Nephron (organoid): ENCODE measurements around the gene ANKS4B.
A peak's percentile ranks its signal among the peaks of the same experiment; 100 is the strongest.
"Not testable (repeated sequence)": the region's sequence is repeated elsewhere in the genome, so short reads cannot be mapped to it uniquely, and the experiment has no call there.

Experiments
- H3K27ac Mint-ChIP-seq, 3 experiments: 2 replicates each; pipeline ENCODE4 v1.8.0; 2020; ENCODE audit warnings: mixed read lengths in 3 of 3, mild to moderate bottlenecking in 2 of 3, moderate library complexity in 1 of 3
- H3K27me3 Mint-ChIP-seq: 2 replicates; pipeline ENCODE4 v1.8.0; 2021; ENCODE audit warnings: low read depth, mild to moderate bottlenecking, moderate library complexity, mixed read lengths
- H3K36me3 Mint-ChIP-seq: 2 replicates; pipeline ENCODE4 v1.8.0; 2020; ENCODE audit warnings: low read depth, mixed read lengths
- H3K4me1 Mint-ChIP-seq: 2 replicates; pipeline ENCODE4 v1.8.0; 2020; ENCODE audit warnings: mixed read lengths
- H3K4me3 Mint-ChIP-seq, 3 experiments: 2 replicates each; pipeline ENCODE4 v1.8.0; 2020; ENCODE audit warnings: mild to moderate bottlenecking in 3 of 3, mixed read lengths in 3 of 3, moderate library complexity in 2 of 3
- H3K9me3 Mint-ChIP-seq: 2 replicates; pipeline ENCODE4 v1.8.0; 2020; ENCODE audit warnings: mixed read lengths
- TF ChIP-seq, protein P1 (sequence below), 3 experiments: fragments of 200-600 bp; sonication (generic); IDR thresholded peaks; one replicate each; pipeline ENCODE4 v1.5.0; 2021; ENCODE audit warnings: antibody characterized with exemption in 3 of 3; ENCODE audit not compliant: unreplicated experiment in 3 of 3

ANKS4B gene

DNA sequence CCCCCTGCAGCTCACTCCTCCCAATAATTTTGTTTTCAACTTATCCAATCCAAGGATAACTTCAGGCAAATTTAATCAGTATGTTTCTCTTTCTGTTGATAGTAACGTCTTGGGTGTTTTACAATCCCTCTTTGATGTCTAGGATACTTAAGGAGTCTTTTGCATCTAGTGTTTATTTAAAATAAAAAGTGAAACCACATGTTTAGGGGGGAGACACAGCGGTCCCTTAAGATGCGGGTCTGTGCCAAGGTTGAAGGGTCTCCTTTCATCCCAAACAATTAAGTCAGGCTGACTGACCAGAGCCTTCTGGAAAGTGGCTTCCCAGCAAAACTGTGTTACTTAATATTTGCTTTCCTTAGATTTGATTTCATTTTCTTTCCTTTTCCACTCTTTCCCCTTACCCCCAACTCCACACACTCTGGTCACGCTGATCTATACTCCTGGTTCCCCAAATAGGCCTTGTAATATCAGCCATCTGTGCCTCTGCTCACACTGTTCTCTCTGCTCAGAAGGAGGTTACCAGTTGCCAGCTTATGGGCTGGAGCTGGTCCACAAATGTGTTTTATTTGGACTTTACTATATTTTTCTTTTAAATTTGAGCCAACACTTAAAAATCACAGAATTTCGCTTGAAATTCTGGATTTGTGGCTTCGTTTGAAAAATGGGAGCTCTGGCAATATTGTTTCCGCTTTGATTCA, 11.2 kb downstream of the ANKS4B start:
- Mint-ChIP-seq H3K36me3 (no peaks in the 10 kb centered on the region), H3K27me3 (no peaks in the 10 kb centered on the region), H3K9me3 (no peaks in the 10 kb centered on the region), H3K27ac (peak overlapping the region in 2 of 3 experiments; percentile 4 to 29), H3K4me1 (peaks cover 18% of the 10 kb centered on the region), H3K4me3 (no peak overlapping the region)
- TF ChIP-seq, protein P1, sequence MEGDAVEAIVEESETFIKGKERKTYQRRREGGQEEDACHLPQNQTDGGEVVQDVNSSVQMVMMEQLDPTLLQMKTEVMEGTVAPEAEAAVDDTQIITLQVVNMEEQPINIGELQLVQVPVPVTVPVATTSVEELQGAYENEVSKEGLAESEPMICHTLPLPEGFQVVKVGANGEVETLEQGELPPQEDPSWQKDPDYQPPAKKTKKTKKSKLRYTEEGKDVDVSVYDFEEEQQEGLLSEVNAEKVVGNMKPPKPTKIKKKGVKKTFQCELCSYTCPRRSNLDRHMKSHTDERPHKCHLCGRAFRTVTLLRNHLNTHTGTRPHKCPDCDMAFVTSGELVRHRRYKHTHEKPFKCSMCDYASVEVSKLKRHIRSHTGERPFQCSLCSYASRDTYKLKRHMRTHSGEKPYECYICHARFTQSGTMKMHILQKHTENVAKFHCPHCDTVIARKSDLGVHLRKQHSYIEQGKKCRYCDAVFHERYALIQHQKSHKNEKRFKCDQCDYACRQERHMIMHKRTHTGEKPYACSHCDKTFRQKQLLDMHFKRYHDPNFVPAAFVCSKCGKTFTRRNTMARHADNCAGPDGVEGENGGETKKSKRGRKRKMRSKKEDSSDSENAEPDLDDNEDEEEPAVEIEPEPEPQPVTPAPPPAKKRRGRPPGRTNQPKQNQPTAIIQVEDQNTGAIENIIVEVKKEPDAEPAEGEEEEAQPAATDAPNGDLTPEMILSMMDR (IDR thresholded peaks at IDR 0.05; ENCODE audit: unreplicated experiment in 3 of 3), result no peak

DNA sequence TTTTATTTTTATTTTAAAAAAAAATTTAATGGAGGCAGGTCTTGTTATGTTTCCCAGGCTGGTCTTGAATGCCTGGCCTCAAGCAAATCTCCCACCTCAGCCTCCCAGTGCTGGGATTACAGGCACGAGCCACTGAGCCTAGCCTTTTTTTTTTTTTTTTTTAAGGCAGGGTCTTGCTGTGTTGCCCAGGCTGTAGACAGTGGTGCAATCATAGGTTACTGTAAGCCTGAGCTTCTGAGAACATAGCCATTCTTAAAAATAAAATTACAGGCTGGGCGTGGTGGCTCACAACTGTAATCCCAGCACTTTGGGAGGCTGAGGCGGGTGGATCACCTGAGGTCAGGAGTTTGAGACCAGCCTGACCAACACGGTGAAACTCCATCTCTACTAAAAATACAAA, 14.7 kb downstream of the ANKS4B start:
- not testable (repeated sequence) for H3K27ac Mint-ChIP-seq, H3K27me3 Mint-ChIP-seq, H3K4me3 Mint-ChIP-seq, H3K9me3 Mint-ChIP-seq, H3K36me3 Mint-ChIP-seq
- H3K4me1 Mint-ChIP-seq, result peaks cover 10% of the 10 kb centered on the region

DNA sequence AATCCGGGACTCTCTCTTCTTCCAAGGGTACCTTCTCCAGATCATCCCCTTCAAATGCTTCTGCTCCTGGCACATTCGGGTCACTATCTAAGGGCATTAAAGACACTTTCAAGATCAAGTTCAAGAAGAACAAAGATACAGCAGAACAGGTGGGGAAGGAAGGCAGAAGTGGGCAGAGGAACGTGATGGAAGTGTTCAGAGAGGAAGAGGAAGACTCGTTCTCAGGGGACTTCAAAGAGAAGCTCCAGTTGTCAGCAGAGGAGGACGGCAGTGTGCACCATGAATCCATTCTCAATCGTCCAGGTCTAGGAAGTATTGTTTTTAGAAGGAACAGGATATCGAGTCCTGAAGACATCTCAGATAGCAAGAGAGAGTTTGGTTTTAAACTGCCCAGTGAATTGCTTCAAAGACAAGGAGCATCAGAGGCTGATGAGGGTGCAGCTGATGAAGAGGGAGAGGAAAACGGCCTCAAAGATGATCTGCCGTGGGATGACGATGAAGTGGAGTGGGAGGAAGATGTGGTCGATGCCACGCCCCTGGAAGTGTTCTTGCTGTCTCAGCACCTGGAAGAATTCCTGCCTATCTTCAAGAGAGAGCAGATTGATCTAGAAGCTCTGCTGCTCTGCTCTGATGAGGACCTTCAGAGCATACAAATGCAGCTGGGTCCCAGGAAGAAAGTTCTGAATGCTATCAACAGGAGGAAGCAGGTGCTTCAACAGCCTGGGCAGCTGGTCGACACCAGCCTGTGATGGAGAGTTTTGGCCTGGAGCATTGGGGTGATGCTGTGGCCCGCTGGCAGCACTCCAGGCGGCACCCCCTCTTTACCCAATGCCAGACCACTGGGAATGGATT, 16.8 kb downstream of the ANKS4B start:
- H3K27me3 Mint-ChIP-seq, result no peaks in the 10 kb centered on the region
- H3K4me1 Mint-ChIP-seq, result no peaks in the 10 kb centered on the region
- H3K4me3 Mint-ChIP-seq, result no peak overlapping the region
- TF ChIP-seq, protein P1 (IDR thresholded peaks at IDR 0.05; ENCODE audit: unreplicated experiment in 3 of 3), result no peak
- H3K27ac Mint-ChIP-seq, result no peak overlapping the region
- no peaks in the 10 kb centered on the region for H3K9me3 Mint-ChIP-seq
- no peaks in the 10 kb centered on the region for H3K36me3 Mint-ChIP-seq

DNA sequence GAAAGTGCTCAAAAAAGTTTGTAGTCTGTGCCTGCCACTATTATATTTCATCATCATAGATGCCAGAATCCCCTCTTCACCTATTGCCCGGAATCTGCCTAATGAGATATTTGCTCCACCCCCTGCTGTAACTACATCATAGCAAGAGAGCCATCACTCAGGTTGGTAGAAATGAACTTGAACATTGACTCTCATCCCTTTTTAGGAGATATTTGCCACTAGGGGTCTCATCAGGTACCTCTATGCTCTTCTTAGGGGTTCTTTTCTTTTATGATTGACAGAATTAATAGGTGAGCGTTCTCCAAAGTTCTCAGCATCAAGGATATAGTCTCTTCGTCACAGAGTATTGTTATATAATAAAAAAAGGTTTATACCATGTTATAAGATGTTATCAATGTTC, 20.0 kb downstream of the ANKS4B start:
- no peaks in the 10 kb centered on the region for H3K27me3 Mint-ChIP-seq
- TF ChIP-seq, protein P1 (IDR thresholded peaks at IDR 0.05; ENCODE audit: unreplicated experiment in 3 of 3), result no peak
- H3K4me1 Mint-ChIP-seq, result no peaks in the 10 kb centered on the region
- no peaks in the 10 kb centered on the region for H3K9me3 Mint-ChIP-seq
- H3K27ac Mint-ChIP-seq, result no peak overlapping the region
- no peaks in the 10 kb centered on the region for H3K36me3 Mint-ChIP-seq
- no peak overlapping the region for H3K4me3 Mint-ChIP-seq

DNA sequence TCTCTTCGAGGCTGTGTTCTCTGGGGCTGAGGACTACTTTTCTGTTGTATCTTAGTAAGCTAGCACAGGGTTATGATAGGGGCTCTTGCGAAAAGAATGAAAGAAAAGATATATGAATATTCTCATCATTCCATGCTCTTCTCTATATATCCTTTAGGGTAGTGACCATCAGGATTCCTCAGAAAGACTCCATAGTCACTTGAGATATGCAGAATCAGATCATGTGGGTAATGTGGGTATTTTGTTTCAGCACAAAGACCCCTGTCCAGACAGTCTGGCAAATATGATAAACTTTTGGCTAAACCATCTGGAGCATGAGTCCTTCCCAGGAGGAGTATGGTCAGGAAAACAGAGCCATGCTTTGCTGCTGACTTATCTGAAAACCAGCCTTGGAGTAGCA, 23.1 kb downstream of the ANKS4B start:
- no peaks in the 10 kb centered on the region for H3K36me3 Mint-ChIP-seq
- no peaks in the 10 kb centered on the region for H3K9me3 Mint-ChIP-seq
- no peak overlapping the region for H3K4me3 Mint-ChIP-seq
- TF ChIP-seq, protein P1 (IDR thresholded peaks at IDR 0.05; ENCODE audit: unreplicated experiment in 3 of 3), result no peak
- no peaks in the 10 kb centered on the region for H3K27me3 Mint-ChIP-seq
- H3K4me1 Mint-ChIP-seq, result peaks cover 6% of the 10 kb centered on the region
- no peak overlapping the region for H3K27ac Mint-ChIP-seq

DNA sequence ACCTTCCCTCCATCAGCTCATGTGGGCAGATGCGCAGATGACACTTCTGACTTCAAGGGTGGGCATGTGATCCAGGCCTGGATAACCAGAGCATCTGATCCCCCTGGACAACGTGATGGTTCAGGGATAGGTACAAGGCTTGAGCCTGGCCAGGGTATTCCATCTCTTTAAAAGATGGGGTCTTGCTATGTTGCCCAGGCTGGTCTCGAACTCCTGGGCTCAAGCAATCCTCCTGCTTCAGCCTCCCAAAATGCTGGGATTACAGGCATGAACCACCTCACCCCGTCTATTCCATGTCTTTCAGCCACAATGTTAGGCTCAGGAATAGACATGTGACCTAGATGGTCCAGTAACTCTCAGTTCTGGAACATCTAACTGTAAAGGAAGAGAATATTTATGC, 23.8 kb downstream of the ANKS4B start:
- Mint-ChIP-seq H3K36me3 (no peaks in the 10 kb centered on the region), H3K9me3 (no peaks in the 10 kb centered on the region), H3K27me3 (no peaks in the 10 kb centered on the region), H3K4me3 (no peak overlapping the region), H3K27ac (no peak overlapping the region), H3K4me1 (peaks cover 6% of the 10 kb centered on the region)
- TF ChIP-seq, protein P1 (IDR thresholded peaks at IDR 0.05; ENCODE audit: unreplicated experiment in 3 of 3), result no peak
